NCI-H2196 treated with DMSO at 0.1 percent for 48 hours (cell line): ENCODE data around the gene NEU1.
A peak's percentile ranks its signal among the peaks of the same experiment; 100 is the strongest.
"Not testable (repeated sequence)": the region's sequence is repeated elsewhere in the genome, so short reads cannot be mapped to it uniquely, and the experiment has no call there.

Source experiments
- DNase-seq: peaks from one replicate; lab custom pipeline; 2025; ENCODE audit not compliant: unreplicated experiment; lab: John Stamatoyannopoulos, UW

Gene NEU1

DNA sequence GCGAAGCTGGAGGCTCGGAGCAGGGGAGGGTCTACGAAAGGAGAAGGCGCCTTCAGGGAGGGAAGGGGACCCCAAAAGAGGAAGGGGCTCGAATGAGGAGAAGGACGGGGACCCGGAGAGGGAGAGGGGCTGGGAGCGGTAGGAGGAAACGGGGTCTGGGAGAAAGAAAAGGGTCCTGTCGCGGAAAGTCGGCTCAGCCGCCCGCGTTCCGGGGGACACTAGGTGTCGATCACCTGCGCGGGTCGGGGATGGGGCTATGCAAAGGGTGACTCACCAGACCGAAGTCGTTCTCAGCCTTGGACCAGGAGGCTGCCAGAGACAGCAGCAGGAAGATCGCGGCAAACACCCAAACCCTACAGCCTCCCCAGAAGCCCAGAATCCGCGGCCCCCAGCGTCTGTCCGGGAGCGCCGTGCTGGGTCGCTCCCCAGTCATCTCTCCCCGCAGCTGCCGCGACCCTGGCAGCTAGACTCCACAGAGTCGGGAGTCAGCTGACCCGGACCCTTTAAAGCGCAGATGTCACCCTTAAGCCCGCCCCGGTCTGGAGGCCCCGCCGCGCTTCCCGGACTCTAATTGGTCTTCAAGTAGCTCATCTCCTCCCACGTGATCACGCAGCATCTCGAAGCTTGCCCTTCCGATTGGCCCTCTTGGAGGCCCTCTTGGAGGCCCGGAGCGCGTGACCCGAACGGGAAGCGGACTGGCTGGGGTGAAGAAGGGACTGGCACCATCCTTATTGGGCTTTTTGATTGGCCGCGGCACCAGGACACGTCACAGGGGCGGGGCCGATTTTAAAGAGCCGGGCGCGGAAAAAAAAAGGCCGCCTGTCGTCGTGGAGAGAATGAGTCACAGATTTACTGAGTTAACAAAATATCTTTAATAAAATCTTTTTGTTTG, at the start of gene NEU1:
NEU1 (minus strand) TSS at position 478 of the 892 bp plus-strand sequence; CDS start at position 433, 45 bp downstream.
- peak; percentile 99 for DNase-seq

DNA sequence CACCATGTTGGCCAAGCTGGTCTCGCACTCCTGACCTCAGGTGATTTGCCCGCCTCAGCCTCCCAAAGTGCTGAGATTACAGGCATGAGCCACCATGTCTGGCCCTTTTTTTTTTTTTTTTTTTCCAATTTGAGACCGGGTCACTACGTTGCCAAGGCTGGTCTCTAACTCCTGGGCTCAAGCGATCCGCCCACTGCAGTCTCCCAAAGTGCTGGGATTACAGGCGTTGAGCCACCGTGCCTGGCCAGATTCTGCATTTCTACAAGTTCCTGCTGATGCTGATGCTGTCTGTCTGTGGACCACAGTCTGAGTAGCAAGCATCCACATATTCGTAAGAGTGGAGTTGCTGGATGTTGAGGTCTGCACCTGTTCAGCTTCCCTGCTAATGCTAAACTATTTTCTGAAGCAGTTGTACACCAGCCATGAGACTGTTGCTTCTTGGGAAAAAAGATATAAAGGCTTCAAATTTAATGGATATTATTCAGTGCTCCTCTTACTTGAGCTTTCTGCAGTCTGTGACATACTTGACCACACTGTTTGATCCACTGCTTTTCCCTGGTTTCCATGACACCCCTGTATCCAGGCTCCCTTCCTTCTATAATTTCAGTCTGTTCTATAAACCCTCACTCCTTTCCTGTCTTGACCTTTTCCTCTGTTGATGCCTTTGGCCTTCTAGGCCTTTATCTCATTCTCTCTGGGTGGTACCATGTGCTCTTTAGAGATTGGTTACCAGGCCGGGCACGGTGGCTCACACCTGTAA, 49.4 kb upstream of the NEU1 start:
- no peak for DNase-seq

DNA sequence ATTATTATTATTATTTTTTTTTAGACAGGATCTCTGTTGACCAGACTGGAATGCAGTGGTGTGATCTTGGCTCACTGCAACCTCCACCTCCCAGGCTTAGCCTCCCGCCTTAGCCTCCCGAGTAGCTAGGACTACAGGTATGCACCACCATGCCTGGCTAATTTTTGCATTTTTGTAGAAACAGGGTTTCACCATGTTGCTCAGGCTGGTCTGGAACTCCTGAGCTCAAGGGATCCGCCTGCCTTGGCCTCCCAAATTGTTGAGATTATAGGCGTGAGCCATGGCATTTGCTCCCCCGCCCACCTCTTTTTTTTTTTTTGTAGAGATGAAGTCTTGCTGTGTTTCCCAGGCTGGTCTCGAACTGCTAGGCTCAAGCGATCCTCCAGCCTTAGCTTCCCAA, 46.7 kb upstream of the NEU1 start:
- DNase-seq, result not testable (repeated sequence)

DNA sequence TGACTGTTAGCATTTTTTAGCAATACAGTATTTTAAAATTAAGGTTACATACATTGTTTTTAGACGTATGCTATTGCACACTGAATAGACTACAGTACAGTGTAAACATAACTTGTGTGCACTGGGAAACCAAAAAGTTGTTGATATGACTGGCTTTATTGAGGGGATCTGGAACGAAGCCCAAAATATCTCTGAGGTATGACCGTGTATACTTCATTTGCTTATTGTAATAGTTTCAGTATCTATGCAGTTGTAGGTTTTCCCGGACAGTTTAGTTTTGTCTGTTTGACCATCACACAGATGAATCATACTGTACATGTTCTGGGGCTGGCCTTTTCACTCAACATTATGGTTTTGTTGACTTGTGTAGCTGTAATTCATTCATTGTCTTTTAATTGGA, 46.2 kb upstream of the NEU1 start:
- no peak for DNase-seq

DNA sequence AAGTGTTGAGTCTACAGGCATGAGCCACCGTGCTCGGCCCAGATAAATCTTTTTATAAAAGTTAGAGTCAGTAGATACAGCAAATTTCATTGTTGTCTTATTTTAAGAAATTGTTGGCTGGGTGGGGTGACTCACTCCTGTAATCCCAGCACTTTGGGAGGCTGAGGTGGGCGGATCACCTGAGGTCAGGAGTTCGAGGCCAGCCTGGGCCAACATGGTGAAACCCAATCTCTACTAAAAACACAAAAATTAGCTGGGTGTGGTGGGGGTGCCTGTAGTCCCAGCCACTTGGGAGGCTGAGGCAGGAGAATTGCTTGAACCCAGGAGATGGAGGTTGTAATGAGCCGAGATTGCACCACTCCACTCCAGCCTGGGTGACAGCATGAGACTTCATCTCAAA, 45.6 kb upstream of the NEU1 start:
- DNase-seq, result not testable (repeated sequence)

DNA sequence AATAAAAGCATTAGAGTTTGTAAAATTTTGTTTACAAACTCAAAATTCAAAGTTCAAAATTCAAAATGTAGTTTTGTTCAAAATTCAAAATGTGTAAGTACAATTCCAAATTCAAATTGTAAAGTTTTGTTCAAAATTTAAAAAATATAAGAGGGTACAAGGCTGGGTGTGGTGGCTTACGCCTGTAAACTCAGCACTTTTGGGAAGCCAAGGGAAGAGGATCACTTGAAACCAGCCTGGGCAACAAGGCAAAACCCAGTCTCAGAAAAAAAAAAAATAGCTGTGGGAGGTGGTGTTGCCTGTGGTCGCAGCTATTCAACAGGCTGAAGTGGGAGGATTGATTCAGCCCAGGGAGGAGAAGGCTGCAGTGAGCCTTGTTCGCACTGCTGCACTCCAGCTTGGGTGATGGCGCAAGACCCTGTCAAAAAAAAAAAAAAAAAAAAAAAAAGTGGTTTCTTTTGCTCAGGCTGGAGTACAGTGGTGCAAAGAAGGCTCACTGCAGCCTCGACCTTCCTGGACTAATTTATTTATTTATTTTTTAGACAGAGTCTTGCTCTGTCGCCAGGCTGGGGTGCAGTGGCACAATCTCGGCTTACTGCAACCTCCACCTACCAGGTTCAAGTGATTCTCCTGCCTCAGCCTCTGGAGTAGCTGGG, 44.7 kb upstream of the NEU1 start:
- DNase-seq, result no peak

DNA sequence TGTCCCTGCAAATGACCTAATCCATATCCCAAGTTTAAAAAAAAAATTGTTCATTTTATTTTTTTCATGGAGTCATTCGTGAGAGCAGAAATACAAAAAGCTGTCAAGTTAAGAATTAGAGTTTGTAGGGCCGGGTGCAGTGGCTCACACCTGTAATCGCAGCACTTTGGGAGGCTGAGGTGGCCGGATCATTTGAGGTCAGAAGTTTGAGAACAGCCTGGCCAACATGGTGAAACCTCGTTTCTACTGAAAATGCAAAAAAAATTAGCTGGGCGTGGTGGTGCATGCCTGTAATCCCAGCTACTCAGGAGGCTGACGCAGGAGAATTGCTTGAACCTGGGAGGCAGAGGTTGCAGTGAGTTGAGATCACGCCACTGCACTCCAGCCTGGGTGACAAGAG, 44.1 kb upstream of the NEU1 start:
- not testable (repeated sequence) for DNase-seq

DNA sequence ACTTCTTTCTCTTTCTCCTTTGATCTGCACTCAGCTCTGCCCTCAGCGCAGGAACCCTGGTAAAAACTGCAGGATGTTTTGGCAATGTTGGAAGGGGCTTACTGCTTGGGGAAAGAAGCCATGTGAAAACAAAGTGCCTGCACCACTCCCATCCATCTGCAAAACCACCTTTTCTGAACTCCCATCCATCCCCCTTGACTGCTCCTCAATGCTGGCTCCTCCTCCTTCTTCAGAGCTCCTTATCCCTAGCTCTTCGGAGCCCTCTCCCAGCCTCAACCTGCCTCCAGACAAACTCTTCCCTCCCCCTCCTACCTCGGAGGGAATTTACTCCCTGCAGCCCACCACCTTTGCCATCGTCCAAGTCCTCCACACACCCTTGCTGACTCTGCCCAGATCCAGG, 43.5 kb upstream of the NEU1 start:
- no peak for DNase-seq

DNA sequence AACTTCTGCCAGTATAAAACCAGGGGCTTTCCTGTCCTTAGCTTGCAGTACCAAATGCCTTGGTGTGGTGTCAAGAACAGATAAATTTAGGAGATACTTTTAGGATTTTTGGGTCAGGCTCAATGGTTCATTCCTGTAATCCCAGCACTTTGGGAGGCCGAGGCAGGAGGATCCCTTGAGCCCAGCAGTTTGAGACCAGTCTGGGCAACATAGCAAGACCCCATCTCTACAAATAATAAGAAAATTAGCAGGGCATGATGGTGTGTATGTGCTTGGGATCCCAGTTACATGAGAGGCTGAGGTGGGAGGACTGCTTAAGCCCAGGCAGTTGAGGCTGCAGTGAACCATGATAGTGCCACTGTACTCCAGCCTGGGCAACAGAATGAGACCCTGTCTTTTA, 42.4 kb upstream of the NEU1 start:
- no peak for DNase-seq

DNA sequence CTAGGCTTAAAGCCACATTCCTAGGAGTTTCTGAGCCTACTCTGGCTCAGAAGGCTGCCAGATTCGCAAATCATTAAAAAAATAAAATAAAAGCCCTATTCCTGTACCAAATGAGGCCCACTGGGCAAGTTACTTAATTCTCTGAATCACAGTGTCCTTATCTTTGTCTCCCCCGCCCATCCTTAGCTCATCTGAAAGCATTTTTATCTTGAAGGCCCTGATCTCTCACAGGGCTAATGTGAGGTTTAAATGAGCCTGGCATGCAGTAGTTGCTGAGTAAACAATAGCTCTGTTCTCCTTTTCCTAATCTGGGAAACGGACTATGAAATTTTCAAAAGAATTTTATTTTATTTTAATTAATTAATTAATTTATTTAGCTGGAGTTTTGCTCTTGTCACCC, 41.3 kb upstream of the NEU1 start:
- DNase-seq, result no peak

DNA sequence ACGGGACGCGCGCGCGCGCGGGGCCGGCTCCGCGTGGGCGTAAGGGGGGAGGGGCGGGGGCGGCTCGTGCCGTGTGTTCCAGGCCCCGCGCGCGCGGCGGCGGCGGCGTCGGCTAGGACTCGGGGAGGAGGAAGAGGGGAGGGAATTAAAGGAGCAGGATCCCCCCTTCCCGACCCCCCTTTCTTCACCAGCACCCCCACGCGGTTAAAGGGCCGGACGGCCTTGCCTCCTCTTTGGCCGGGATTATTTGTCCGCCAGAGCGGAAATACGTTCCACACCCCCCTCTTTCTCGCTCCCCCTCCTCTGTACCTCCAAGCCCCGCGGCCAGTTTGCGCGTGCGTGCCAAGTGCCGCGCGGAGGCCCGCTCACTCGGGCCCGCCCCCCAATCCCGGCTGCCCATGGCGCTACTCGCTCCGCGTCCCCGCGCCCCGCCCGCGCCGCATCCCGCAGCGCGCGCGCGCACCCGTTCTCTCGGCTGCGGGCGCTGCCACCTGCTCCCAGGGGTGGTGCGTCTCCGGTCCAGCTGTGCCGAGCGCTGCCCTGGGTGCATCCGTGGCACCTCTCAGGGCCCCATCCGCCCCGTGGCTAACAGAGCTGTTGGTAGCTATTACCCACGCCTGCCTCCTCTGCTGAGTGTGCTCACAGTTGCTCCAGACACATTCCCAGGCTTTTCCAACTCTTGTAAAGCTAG, 39.5 kb upstream of the NEU1 start, which contains the start of gene ZBTB12:
ZBTB12 (minus strand) TSS at position 134 of the 691 bp plus-strand sequence. CDS start 781 bp downstream, outside the sequence.
- DNase-seq, result peak; percentile 91

DNA sequence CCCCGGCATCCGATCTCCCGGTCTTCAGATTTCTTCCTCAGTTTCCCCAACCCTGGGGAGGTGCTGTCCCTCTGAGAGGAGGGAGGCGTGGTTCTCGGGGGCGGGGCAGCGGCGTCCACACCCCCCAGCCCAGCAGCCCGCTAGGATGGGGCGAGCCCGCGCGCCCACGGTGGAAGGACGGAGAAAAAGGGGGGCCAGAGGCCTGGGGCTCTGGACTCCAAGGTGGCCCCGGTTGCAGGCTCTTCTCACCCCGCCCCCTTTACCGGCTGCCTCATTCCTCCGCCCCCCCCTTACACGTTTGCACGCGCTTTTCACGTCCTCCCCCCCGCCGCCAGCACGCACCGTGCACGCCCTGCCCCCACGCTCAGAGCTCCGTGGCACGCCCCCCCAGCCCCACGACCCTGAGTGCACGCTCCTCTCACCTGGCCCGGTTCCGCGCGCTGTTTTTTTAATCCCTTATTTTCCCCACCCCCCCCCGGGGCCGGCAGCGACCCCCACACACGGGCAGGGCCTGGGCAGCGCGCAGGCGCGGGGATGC, 38.9 kb upstream of the NEU1 start:
- peak; percentile 21 for DNase-seq

DNA sequence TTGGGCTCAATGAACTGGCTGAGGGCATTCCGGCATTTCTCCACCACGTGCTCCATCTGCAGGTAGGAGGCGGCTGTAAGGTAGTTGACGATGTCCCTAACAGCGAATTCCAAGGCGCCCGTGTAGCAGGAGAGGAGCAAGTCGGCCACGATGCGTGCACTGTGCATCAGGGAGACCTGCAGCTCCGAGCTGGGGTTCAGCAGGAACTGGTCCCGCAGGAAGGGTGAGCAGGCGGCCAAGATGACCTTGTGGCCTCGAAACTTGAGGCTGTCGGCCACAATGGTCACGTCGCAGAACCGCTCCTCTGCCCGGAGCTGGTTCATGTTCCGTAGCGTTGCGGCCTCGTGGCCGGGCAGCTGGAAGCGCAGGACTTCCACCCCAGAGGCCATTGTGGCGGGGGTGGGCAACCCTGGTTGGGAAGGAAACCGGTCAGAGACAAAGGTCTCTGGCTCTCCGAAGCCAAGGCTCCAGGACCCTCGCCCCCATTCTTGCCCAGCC, 38.3 kb upstream of the NEU1 start:
- no peak for DNase-seq

DNA sequence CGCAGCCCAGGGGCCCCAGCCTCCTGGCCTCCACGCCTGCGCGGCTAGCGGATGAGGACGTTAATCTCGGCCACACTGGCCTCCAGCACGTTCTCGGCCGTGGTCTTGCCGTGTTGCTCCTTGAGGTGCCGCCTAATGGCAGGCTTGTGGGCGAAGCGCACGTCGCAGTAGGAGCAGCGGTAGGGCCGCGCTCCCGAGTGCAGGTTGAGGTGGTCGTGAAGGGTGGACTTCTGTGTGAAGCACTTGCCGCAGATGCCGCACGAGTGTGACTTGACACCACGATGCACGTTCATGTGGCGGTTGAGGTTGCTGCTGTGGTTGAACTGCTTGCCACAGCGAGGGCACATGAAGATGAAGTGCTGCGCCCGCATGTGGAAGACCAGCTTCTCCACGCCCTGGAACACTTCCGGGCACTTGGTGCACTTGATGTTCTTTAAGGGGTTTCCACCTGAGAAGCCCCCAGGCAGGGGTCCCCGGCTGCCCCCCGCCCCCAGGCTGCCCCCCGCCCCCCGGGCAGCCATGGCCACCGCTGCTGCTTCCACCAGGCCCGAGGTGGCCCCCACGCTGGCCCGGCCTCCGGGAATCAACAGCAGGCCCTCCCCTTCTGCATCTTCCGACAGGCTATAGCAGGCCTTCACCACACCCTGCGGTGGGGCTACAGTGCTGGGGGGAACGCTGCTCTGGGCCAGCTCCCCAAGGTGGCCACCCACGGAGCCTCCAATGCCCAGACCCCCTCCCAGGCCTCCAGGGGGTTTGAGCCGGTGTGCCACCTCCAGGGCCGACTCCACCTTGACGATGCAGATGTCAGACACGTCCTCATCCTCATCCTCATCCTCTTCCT, 37.5 kb upstream of the NEU1 start:
- no peak for DNase-seq

DNA sequence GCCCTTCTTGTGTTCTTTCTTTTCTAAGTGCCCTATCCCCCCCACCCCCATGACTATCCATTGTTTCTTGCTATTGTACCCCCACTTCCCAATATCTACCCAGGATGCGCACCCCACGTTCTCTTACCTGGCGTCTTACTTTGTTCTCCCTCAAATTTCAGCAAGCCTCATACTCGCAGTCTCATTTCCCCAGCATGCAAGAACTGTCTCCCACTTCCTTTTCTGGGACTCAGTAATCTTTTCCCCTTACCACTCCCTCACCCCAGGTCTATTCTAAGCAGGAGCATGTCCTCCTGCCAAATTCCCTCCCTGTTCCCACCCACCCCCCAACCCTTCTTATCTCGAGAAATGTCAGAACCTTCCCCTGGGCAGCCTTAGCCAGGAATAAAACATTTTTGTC, 36.6 kb upstream of the NEU1 start:
- DNase-seq, result no peak

DNA sequence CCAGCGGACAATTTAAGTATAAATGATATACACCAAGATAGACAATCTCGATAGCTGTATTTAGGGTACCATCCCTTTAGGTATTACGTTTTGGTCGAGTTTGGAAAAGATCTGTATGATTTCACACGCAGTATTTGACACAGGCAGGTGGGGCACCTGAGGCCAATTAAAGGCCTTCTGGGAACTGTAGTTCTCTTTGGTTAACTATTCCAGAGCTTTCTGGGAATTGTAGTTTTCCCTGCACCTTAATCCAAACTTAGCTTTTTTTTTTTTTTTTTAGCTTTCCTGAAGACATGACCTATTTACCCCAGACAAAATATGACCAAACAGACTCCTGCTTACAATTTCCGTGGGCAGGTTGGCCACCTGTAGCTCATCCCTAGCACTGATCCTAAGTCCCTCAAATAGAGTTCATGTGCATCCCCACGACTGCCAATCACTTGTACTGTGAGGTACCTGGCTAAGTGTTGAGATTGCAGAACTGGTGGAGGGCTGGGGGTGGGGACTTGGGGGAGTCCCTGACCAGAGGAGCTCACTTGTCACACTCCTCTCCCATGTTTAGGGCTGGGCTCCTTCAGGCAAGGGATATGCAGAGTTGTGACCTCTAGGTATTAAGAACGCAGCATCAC, 35.9 kb upstream of the NEU1 start:
- DNase-seq, result peak; percentile 39

DNA sequence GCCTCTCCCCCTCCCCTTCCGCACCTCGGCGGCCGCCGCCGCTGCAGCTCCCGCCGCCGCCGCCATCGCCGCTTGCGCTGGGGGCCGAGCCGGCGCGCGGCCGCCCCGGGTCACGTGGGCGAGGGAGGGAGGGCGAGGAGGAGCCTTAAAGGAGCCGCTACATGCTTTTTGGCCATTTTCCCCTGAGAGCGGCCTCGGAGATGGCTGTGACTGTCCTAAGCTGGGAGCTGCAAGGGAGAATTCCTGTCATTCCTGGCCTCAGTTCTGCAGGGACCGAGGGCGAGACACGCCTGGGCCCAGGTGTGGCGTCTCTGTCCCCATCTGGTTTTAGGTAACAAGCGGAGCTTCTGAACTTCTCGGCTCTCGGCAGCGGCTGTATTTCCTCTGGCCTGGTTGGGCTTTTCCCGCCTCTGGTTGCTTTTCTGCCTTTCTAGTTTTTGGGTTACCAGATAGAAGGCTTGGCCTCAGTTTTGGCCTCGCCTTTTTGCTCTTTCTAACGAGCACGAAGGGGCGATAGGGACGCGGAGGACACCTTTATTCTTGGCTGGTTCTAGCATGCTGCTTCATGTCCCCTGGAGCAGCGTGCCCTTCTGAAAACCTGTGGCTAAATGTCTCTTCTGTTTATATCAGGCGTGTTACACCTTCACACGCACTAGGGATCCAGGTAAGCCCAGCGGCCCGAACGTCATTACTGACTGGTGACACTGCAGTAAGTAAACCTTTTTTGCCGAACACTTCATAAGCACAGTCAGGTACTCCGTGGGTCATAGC, 35.2 kb upstream of the NEU1 start, which contains the start of gene EHMT2:
EHMT2 (minus strand) TSS at position 87 of the 771 bp plus-strand sequence; CDS start at position 66, 21 bp downstream.
- peak; percentile 71 for DNase-seq
